Measurements from ENCODE around the gene NECTIN1.

DNA sequence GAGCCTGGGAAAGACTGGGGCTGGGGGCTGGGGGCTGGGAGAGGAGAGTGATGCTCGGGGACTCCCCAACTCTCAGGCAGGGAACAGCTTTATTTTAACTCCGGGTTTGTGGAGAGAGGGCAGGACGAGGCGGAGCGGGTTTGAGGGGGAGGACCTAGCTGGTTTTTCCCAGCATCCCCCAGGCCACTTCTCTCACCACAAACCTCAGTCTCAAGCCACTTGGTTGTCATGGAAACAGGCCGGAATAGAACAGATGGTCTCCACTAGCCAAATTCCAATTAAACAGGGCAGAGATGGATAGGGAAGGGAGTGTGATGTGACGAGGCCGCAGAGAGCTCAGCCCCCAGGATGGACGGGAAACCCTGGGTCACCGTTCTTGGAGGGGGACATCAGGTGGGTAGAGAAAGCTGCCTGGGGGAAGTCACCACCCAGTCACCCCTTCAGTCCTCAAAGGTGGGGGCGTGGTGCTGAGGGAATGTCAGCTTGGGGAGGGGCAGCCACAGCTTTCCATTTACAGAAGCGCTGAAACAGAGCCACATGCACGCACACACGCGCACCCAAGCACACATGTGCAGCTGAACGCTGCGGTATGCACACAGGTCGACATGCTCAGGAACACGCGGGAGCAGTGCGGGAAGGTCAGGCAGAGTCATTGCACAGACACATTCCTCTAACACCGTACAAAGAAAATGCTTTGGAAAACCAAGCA lies 19.2 kb downstream of the NECTIN1 start:
- TF ChIP-seq TSHZ2 (CRISPR knock-in tag; IDR thresholded peaks at IDR 0.05) (no peak), GLIS3 (CRISPR knock-in tag; IDR thresholded peaks at IDR 0.05) (no peak), CSRNP3 (CRISPR knock-in tag; IDR thresholded peaks at IDR 0.05) (no peak), ZC3H10 (CRISPR knock-in tag; IDR thresholded peaks at IDR 0.05) (no peak), BACH2 (CRISPR knock-in tag; IDR thresholded peaks at IDR 0.05; ENCODE audit: borderline replicate concordance) (no peak)

All from SK-N-SH treated with all-trans-retinoic acid at 6 μM for 48 hours (cell line).